Liver (tissue), 3 donors: Measurements from ENCODE around the gene PGC.

Experiments used
- EGR1 ChIP-seq, 2 donors: IDR thresholded peaks; 2 replicates each; pipeline ENCODE4 v1.6.1; 2016 to 2018; ENCODE audit warnings: antibody characterized with exemption in 2 of 2, low read depth in 2 of 2
- FOXA1 ChIP-seq: IDR thresholded peaks from 2 replicates; pipeline ENCODE4 v1.6.1; 2016; ENCODE audit warnings: antibody characterized with exemption
- GABPA ChIP-seq, 2 donors: IDR thresholded peaks in 1 of 2; conservative IDR thresholded peaks in 1 of 2; 2 replicates each; pipeline ENCODE4 v1.6.1; 2016; ENCODE audit warnings: antibody characterized with exemption in 2 of 2, mild to moderate bottlenecking in 1 of 2, moderate library complexity in 1 of 2
- HNF4A ChIP-seq, 2 donors: conservative IDR thresholded peaks; 2 replicates each; pipeline ENCODE4 v1.6.1; 2016; ENCODE audit warnings: antibody characterized with exemption in 2 of 2, mild to moderate bottlenecking in 2 of 2
- JUND ChIP-seq, 2 donors: IDR thresholded peaks; 2 replicates each; pipeline ENCODE4 v1.6.1; 2016; ENCODE audit warnings: antibody characterized with exemption in 2 of 2
- MAX ChIP-seq: IDR thresholded peaks from 2 replicates; pipeline ENCODE4 v1.6.1; 2016; ENCODE audit warnings: antibody characterized with exemption
- RAD21 ChIP-seq, 2 donors: IDR thresholded peaks; 2 replicates each; pipeline ENCODE4 v1.6.1; 2016; ENCODE audit warnings: antibody characterized with exemption in 2 of 2, mild to moderate bottlenecking in 2 of 2
- REST ChIP-seq: IDR thresholded peaks from 2 replicates; pipeline ENCODE4 v1.6.1; 2016; ENCODE audit warnings: antibody characterized with exemption, mild to moderate bottlenecking
- RXRA ChIP-seq, 2 donors: IDR thresholded peaks; 2 replicates each; pipeline ENCODE4 v1.6.1; 2017 to 2018; ENCODE audit warnings: antibody characterized with exemption in 2 of 2, mild to moderate bottlenecking in 1 of 2
- SP1 ChIP-seq: IDR thresholded peaks from 2 replicates; pipeline ENCODE4 v1.6.1; 2018; ENCODE audit warnings: antibody characterized with exemption, mild to moderate bottlenecking
- TAF1 ChIP-seq: conservative IDR thresholded peaks from 2 replicates; pipeline ENCODE4 v1.6.1; 2016; ENCODE audit warnings: antibody characterized with exemption, mild to moderate bottlenecking
- YY1 ChIP-seq: IDR thresholded peaks from 2 replicates; pipeline ENCODE4 v1.6.1; 2016; ENCODE audit warnings: antibody characterized with exemption, mild to moderate bottlenecking
- TF ChIP-seq, protein P1 (sequence below): fragments of 150-350 bp; IDR thresholded peaks from 2 replicates; pipeline ENCODE4 v1.5.1; 2017; ENCODE audit warnings: improper control_type of control experiment, low read depth, low read length; ENCODE audit not compliant: missing input control
- TF ChIP-seq, protein P2 (sequence below): IDR thresholded peaks from 2 replicates; pipeline ENCODE4 v1.6.1; 2016; ENCODE audit warnings: antibody characterized with exemption
- donor health status: healthy.
- donor health status: healthy.

DNA sequence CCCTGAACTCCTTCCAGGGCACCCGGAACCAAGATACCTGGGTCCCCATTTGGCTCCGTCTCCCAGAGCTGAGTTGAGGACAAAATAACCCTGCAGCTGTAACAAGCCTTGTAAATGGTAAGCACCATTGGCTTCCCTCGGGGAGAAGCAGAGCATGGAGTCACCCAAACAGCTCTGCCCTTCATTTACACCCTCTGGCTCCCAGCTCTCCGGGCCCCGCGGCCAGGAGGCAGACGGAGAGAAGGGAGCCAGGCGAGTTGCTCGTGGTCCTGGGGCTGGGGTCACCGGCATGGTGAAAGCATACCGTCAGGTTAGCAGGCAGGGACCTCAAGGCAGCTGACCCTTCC is 13.9 kb downstream of the PGC start:
- TF ChIP-seq, protein P1, sequence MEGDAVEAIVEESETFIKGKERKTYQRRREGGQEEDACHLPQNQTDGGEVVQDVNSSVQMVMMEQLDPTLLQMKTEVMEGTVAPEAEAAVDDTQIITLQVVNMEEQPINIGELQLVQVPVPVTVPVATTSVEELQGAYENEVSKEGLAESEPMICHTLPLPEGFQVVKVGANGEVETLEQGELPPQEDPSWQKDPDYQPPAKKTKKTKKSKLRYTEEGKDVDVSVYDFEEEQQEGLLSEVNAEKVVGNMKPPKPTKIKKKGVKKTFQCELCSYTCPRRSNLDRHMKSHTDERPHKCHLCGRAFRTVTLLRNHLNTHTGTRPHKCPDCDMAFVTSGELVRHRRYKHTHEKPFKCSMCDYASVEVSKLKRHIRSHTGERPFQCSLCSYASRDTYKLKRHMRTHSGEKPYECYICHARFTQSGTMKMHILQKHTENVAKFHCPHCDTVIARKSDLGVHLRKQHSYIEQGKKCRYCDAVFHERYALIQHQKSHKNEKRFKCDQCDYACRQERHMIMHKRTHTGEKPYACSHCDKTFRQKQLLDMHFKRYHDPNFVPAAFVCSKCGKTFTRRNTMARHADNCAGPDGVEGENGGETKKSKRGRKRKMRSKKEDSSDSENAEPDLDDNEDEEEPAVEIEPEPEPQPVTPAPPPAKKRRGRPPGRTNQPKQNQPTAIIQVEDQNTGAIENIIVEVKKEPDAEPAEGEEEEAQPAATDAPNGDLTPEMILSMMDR: no peak
- TF ChIP-seq SP1: no peak
- TF ChIP-seq YY1: no peak
- no peak for TF ChIP-seq HNF4A (conservative IDR thresholded peaks at IDR 0.05)
- no peak for TF ChIP-seq TAF1
- no peak for TF ChIP-seq MAX
- TF ChIP-seq, protein P2, sequence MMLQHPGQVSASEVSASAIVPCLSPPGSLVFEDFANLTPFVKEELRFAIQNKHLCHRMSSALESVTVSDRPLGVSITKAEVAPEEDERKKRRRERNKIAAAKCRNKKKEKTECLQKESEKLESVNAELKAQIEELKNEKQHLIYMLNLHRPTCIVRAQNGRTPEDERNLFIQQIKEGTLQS: no peak
- TF ChIP-seq FOXA1: no peak
- TF ChIP-seq REST: no peak
- TF ChIP-seq GABPA (IDR thresholded peaks at IDR 0.05 in 1 of 2, conservative IDR thresholded peaks at IDR 0.05 in 1 of 2): no peak
- TF ChIP-seq RXRA (IDR thresholded peaks at IDR 0.05): no peak
- TF ChIP-seq JUND (IDR thresholded peaks at IDR 0.05): no peak
- no peak for TF ChIP-seq EGR1 (IDR thresholded peaks at IDR 0.05; ENCODE audit: low read depth in 2 of 2)
- no peak for TF ChIP-seq RAD21 (IDR thresholded peaks at IDR 0.05)
